H1 (cell line): ENCODE measurements around the gene RYR3. TPM values are rescaled to one million over a fixed set of nuclear protein-coding genes. Genes with fewer than 3 reads are reported as not detected.

Experiments used
- CTCF ChIA-PET: fragments of 300-600 bp; sonication (Branson Sonifier 250); formaldehyde crosslinking; loops from one replicate; lab custom pipeline; 2021; ENCODE audit not compliant: partially characterized antibody; lab: Charles Lee
- POLR2A ChIA-PET: fragments of 300-600 bp; sonication (Branson Sonifier 250); formaldehyde crosslinking; loops from one replicate; lab custom pipeline; 2021; ENCODE audit warnings: inconsistent platforms; ENCODE audit not compliant: partially characterized antibody; lab: Charles Lee
- DNase-seq, 2 experiments: peaks; one replicate each; pipeline versions ENCODE4 v3.0.0 to v3.0.0-alpha.2; 2010 to 2022; ENCODE audit warnings: low spot score in 2 of 2, low read depth in 1 of 2, mixed read lengths in 1 of 2
- FAIRE-seq: peaks from 2 replicates; lab custom pipeline; 2011; peaks lifted over from hg19 to GRCh38; lab: Jason Lieb, UNC
- H2AFZ ChIP-seq: 2 replicates; pipeline ENCODE4 v1.8.1; 2012; ENCODE audit warnings: low read length, inconsistent platforms
- H2AK5ac ChIP-seq: 2 replicates; pipeline ENCODE4 v1.6.1; 2013; ENCODE audit warnings: low read depth, low read length
- H2BK120ac ChIP-seq: replicated peaks from 2 replicates; pipeline ENCODE3; 2013; ENCODE audit warnings: low read depth, low read length, inconsistent platforms
- H2BK12ac ChIP-seq: 2 replicates; pipeline ENCODE4 v1.6.1; 2013; ENCODE audit warnings: low read depth, low read length
- H2BK15ac ChIP-seq: 2 replicates; pipeline ENCODE4 v1.6.1; 2013; ENCODE audit warnings: low read length
- H2BK20ac ChIP-seq: 2 replicates; pipeline ENCODE4 v1.6.1; 2013; ENCODE audit warnings: low read length
- H2BK5ac ChIP-seq: 2 replicates; pipeline ENCODE4 v1.6.1; 2013; ENCODE audit warnings: low read depth, low read length
- H3K14ac ChIP-seq: 2 replicates; pipeline ENCODE4 v1.6.1; 2013; ENCODE audit warnings: inconsistent platforms; ENCODE audit not compliant: insufficient read length
- H3K18ac ChIP-seq: 2 replicates; pipeline ENCODE4 v1.6.1; 2013; ENCODE audit warnings: low read length; ENCODE audit errors: extremely low read depth
- H3K23ac ChIP-seq: 2 replicates; pipeline ENCODE4 v1.6.1; 2013; ENCODE audit warnings: inconsistent platforms; ENCODE audit not compliant: insufficient read length
- H3K23me2 ChIP-seq: 2 replicates; pipeline ENCODE4 v1.6.1; 2013; ENCODE audit warnings: low read depth, low read length
- H3K27ac ChIP-seq: 2 replicates; pipeline ENCODE4 v1.6.1; 2011; ENCODE audit warnings: low read depth, low read length, inconsistent platforms
- H3K27me3 ChIP-seq, 4 experiments: replicated peaks in 1 of 4; 1 replicate in 1 of 4; 2 replicates in 3 of 4; pipeline versions ENCODE4 v1.6.1 to v1.8.1; 2011 to 2013; ENCODE audit warnings: low read length in 3 of 4, mild to moderate bottlenecking in 3 of 4, inconsistent platforms in 2 of 4, mixed read lengths in 2 of 4, moderate library complexity in 1 of 4; ENCODE audit not compliant: control insufficient read depth in 3 of 4, insufficient read depth in 3 of 4; ENCODE audit errors: extremely low read depth in 1 of 4
- H3K36me3 ChIP-seq, 4 experiments: 2 replicates each; pipeline versions ENCODE4 v1.6.1 to v1.8.1; 2011 to 2013; ENCODE audit warnings: mild to moderate bottlenecking in 4 of 4, low read length in 3 of 4, moderate library complexity in 2 of 4, control low read depth in 1 of 4, inconsistent platforms in 1 of 4; ENCODE audit not compliant: insufficient read depth in 4 of 4, control insufficient read depth in 2 of 4
- H3K4ac ChIP-seq: replicated peaks from 2 replicates; pipeline ENCODE3; 2013; ENCODE audit warnings: low read length, low read depth, mixed read lengths, inconsistent platforms; ENCODE audit not compliant: insufficient read length
- H3K4me1 ChIP-seq, 4 experiments: replicated peaks in 1 of 4; 1 replicate in 1 of 4; 2 replicates in 3 of 4; pipeline versions ENCODE4 v1.6.1 to v1.8.1; 2011 to 2013; ENCODE audit warnings: low read length in 3 of 4, inconsistent platforms in 2 of 4, mixed read lengths in 1 of 4; ENCODE audit not compliant: insufficient read depth in 4 of 4, control insufficient read depth in 3 of 4
- H3K4me2 ChIP-seq, 2 experiments: 2 replicates each; pipeline versions ENCODE4 v1.6.1 to v1.8.1; 2011 to 2013; ENCODE audit warnings: low read depth in 2 of 2, low read length in 2 of 2, control low read depth in 1 of 2, inconsistent platforms in 1 of 2, mild to moderate bottlenecking in 1 of 2; ENCODE audit not compliant: insufficient read depth in 1 of 2
- H3K4me3 ChIP-seq, 4 experiments: fragments of 200-600, 300-600 bp in 1 of 4; sonication (generic), shearing (Covaris generic), sonication (Bioruptor Twin) in 1 of 4; 2 replicates each; pipeline versions ENCODE4 v1.5.1 to v1.8.1; 2011 to 2016; ENCODE audit warnings: low read length in 4 of 4, low read depth in 3 of 4, control low read depth in 2 of 4, inconsistent platforms in 2 of 4, mild to moderate bottlenecking in 2 of 4, mixed read lengths in 1 of 4, moderate library complexity in 1 of 4; ENCODE audit not compliant: insufficient read depth in 2 of 4; ENCODE audit errors: extremely low read depth in 1 of 4
- H3K56ac ChIP-seq: replicated peaks from 2 replicates; pipeline ENCODE3; 2013; ENCODE audit warnings: low read depth, mild to moderate bottlenecking, mixed read lengths, low read length, inconsistent platforms; ENCODE audit not compliant: insufficient read length
- H3K79me1 ChIP-seq: 2 replicates; pipeline ENCODE4 v1.6.1; 2013; ENCODE audit warnings: low read depth, low read length, control low read depth
- H3K79me2 ChIP-seq, 2 experiments: 2 replicates each; pipeline versions ENCODE4 v1.6.1 to v1.8.1; 2012 to 2013; ENCODE audit warnings: low read length in 2 of 2, mild to moderate bottlenecking in 2 of 2, inconsistent platforms in 1 of 2; ENCODE audit not compliant: insufficient read depth in 2 of 2, control insufficient read depth in 1 of 2
- H3K9ac ChIP-seq, 4 experiments: replicated peaks in 1 of 4; 1 replicate in 1 of 4; 2 replicates in 3 of 4; pipeline versions ENCODE4 v1.6.1 to v1.8.1; 2011 to 2013; ENCODE audit warnings: low read depth in 3 of 4, low read length in 3 of 4, control low read depth in 2 of 4, mild to moderate bottlenecking in 2 of 4, moderate library complexity in 2 of 4, inconsistent platforms in 1 of 4; ENCODE audit errors: extremely low read depth in 1 of 4
- H3K9me3 ChIP-seq, 2 experiments: 2 replicates each; pipeline versions ENCODE4 v1.6.1 to v1.8.1; 2012 to 2013; ENCODE audit warnings: mild to moderate bottlenecking in 2 of 2, moderate library complexity in 2 of 2, control low read depth in 1 of 2, inconsistent platforms in 1 of 2, low read depth in 1 of 2, low read length in 1 of 2, mixed read lengths in 1 of 2; ENCODE audit not compliant: insufficient read depth in 2 of 2
- H4K20me1 ChIP-seq, 2 experiments: replicated peaks in 1 of 2; 2 replicates each; pipeline versions ENCODE3 to v1.8.1; 2011 to 2013; ENCODE audit warnings: inconsistent platforms in 2 of 2, low read length in 2 of 2, mild to moderate bottlenecking in 1 of 2; ENCODE audit not compliant: insufficient read depth in 2 of 2, control insufficient read depth in 1 of 2
- H4K5ac ChIP-seq: 2 replicates; pipeline ENCODE4 v1.6.1; 2013; ENCODE audit warnings: low read length, low read depth, mixed read lengths, inconsistent platforms; ENCODE audit not compliant: insufficient read length
- H4K8ac ChIP-seq: 2 replicates; pipeline ENCODE4 v1.8.0; 2013; ENCODE audit warnings: mild to moderate bottlenecking, moderate library complexity, low read length, inconsistent platforms; ENCODE audit not compliant: insufficient read depth; ENCODE audit errors: extremely low read depth
- H4K91ac ChIP-seq: replicated peaks from 2 replicates; pipeline ENCODE3; 2013; ENCODE audit warnings: low read length, mixed read lengths, inconsistent platforms; ENCODE audit not compliant: insufficient read length
- CTBP2 ChIP-seq: IDR thresholded peaks from 2 replicates; pipeline ENCODE4 v1.7.0; 2011; ENCODE audit warnings: borderline replicate concordance, mild to moderate bottlenecking, moderate library complexity, mixed read lengths, low read length; ENCODE audit not compliant: insufficient read depth, insufficient read length
- POLR2AphosphoS5 ChIP-seq: IDR thresholded peaks from 2 replicates; pipeline ENCODE4 v1.6.1; 2011; ENCODE audit warnings: low read depth, low read length
- SP4 ChIP-seq: IDR thresholded peaks from 2 replicates; pipeline ENCODE4 v1.6.1; 2012; ENCODE audit warnings: low read length, inconsistent platforms
- YY1 ChIP-seq: IDR thresholded peaks from 2 replicates; pipeline ENCODE4 v1.6.1; 2011; ENCODE audit warnings: low read depth, mild to moderate bottlenecking, low read length
- WGBS, 2 experiments: shearing (Covaris generic) in 1 of 2; methylation state at CpG; one replicate each; pipeline versions ENCODE4 v1.1.6 to v1.1.7; 2013 to 2015; ENCODE audit warnings: low lambda C conversion rate in 2 of 2, mixed read lengths in 2 of 2, inconsistent platforms in 1 of 2, low coverage in 1 of 2, missing lambda C conversion rate in 1 of 2; ENCODE audit not compliant: insufficient replicate concordance in 2 of 2, insufficient coverage in 1 of 2, insufficient read length in 1 of 2; ENCODE audit errors: extremely low coverage in 1 of 2, missing lambda C conversion rate in 1 of 2; 5-methylcytosine and 5-hydroxymethylcytosine counted together
- polyA plus RNA-seq, 7 experiments: library from polyadenylated mRNA; depleted of rRNA in 3 of 7; stranded (reverse) in 5 of 7; unstranded in 2 of 7; fragments of >200 nt in 5 of 7; fragments of 200-250 nt in 2 of 7; gene quantifications; 1 replicate in 5 of 7; 2 replicates in 1 of 7; 4 replicates in 1 of 7; pipeline versions ENCODE4 v1.2.1 to v1.2.3, GENCODE V29; 2011 to 2013; ENCODE audit warnings: missing spikeins in 2 of 7, mixed read lengths in 2 of 7
- total RNA-seq: library from RNA; stranded (reverse); fragmentation: NEBNext Ultra II Directional; extraction: Animal tissue kit (Norgen Biotek cat#: 25700); gene quantifications from 2 replicates; pipeline ENCODE4 v1.2.1, GENCODE V29; 2021

The RYR3 gene
- total and polyA plus RNA-seq, 2 of the 8 experiments (the other 6 are each of a cell fraction or from before 2014, with no cell fraction given) = 0.33 to 3.4 TPM

DNA sequence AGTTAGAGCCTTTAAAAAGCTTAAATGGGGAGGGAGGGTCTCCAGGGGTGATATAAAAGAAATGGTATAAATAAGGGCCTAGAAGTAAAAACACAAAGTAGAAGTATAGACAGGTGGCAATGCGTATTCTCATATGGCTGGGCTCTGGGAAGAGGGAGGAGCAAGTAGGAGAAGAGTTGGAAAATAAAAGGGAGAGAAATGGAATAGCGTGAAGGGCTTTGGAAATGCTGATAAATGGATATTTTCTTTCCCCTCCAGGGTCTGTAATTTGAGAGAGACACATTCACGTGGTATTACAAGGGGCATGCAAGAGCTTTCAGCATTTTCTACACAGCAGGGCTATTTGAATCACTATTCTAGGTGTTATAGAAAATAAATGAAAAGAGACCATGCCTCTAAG, 313.7 kb downstream of the RYR3 start:
- Histone ChIP-seq H3K27me3 (no peaks in the 10 kb centered on the region), H3K14ac (no peak overlapping the region), H3K9ac (no peak overlapping the region), H2BK5ac (no peak overlapping the region), H3K9me3 (peaks cover 5 to 6% of the 10 kb centered on the region in 2 experiments; a peak in 2 of 4 replicates), H2BK15ac (no peak overlapping the region), H3K27ac (no peak overlapping the region), H4K5ac (no peak overlapping the region), H3K4ac (no peak overlapping the region), H2AK5ac (no peak overlapping the region), H3K36me3 (no peaks in the 10 kb centered on the region), H3K4me2 (no peak overlapping the region), H3K79me1 (no peaks in the 10 kb centered on the region), H4K91ac (no peak overlapping the region), H3K18ac (no peak overlapping the region), H4K8ac (no peak overlapping the region), H2AFZ (no peak overlapping the region), H2BK120ac (no peak overlapping the region), H3K79me2 (no peaks in the 10 kb centered on the region), H3K56ac (no peak overlapping the region), H3K23ac (no peak overlapping the region), H4K20me1 (no peaks in the 10 kb centered on the region), H3K4me1 (no peaks in the 10 kb centered on the region; a peak in 1 of 7 replicates), H3K4me3 (no peak overlapping the region), H3K23me2 (no peaks in the 10 kb centered on the region), H2BK20ac (no peak overlapping the region), H2BK12ac (no peak overlapping the region)
- WGBS, 2 experiments = 40 to 100% methylated on average over 1 to 3 of the region's 3 CpGs
- ChIA-PET POLR2A (no interaction called here), CTCF (interaction anchor here (1.2 to 2.0 kb wide), 2 partner anchors 11 to 538 kb away, joined by 3 to 9 read pairs; no protein-coding TSS in a partner anchor)
- DNase-seq = no peak
- no peak for FAIRE-seq
- no peak for TF ChIP-seq SP4
- TF ChIP-seq POLR2AphosphoS5 = no peak
- no peak for TF ChIP-seq CTBP2
- no peak for TF ChIP-seq YY1
